AML-193 (cell line): ENCODE data around the gene ZNF521.
"Not testable (repeated sequence)": the region's sequence is repeated elsewhere in the genome, so short reads cannot be mapped to it uniquely, and the experiment has no call there.

Experiments used
- DNase-seq, 2 experiments: peaks; one replicate each; lab custom pipeline; 2025; lab: John Stamatoyannopoulos, UW

The ZNF521 gene

DNA sequence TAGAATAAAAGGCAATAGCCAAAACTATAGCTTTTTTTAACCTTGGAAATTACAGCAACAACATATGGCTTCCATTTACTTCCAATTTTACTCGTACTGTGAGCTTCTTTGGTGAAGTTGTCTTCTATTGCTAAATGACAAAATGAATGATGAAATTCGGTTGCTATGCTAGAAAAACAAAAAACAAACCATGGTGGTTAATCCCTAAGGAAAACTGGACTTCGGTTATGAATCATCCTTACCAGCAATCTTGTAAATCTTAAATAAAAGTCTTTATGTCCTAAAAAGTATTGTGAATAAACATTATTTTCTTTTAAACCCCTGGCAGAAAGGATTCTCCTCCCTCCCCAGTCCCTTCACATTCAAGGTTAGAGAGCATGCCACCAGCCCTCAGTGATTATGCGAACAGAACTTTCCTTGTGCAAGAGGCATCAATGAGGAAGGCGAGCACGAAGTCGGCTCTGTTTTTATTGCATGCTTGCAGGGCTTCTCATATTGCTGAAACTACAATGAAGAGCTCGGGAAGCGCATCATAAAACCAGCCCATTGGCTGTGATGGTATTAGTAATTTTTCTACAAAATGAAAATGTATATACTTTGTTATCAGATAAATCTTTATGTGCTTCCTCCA, 62.9 kb downstream of the ZNF521 start:
- DNase-seq, result no peak

- DNase-seq, result no peak
Observed at GRCh38 chr18:25288340-25288938, 63.5 kb downstream of the ZNF521 start.

- DNase-seq, result no peak
Observed at GRCh38 chr18:25287106-25287505, 64.9 kb downstream of the ZNF521 start.

- DNase-seq, result no peak
Observed at GRCh38 chr18:25284861-25285550, 67.0 kb downstream of the ZNF521 start.

DNA sequence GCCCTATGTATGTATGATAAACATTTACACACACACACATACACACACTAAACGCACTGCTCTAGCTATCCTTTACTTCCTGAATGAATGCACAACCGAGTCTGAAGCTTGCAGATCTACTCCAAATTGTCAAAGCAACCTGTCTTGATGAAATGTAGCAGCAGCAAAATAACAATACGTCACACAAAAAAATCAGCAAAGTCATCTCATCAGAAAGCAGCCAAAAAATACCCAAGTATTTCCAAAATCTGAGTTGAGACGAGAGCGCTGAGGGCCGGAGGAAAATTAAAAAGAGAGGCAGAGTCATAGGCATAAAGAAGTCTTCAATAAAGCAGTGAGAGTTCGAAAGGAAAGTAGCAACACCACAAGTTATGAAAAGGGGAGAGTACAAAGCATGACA, 67.7 kb downstream of the ZNF521 start:
- no peak for DNase-seq

GRCh38 chr18:25283781-25284180, 68.2 kb downstream of the ZNF521 start:
- no peak for DNase-seq

GRCh38 chr18:25282896-25283703, 68.9 kb downstream of the ZNF521 start:
- no peak for DNase-seq

DNA sequence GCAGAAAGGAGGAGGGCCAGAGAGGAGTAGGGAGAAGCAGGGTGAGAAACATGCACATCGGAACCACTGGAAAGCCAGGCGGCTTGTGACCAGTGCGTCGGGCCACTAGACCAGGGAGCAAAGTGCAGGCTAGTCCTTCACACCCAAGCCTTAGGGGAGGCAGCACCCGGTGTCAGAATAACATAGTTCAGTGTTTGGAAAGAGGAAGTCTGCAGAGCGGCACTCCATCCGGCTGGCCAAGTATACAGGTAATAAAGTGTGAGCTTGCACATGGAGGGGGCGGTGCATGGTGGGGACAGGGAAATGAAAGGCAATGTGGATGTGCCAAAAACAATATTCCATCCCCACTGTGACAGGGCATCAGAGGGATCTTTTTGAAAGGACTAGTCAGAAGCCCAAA, 69.7 kb downstream of the ZNF521 start:
- DNase-seq, result no peak

DNA sequence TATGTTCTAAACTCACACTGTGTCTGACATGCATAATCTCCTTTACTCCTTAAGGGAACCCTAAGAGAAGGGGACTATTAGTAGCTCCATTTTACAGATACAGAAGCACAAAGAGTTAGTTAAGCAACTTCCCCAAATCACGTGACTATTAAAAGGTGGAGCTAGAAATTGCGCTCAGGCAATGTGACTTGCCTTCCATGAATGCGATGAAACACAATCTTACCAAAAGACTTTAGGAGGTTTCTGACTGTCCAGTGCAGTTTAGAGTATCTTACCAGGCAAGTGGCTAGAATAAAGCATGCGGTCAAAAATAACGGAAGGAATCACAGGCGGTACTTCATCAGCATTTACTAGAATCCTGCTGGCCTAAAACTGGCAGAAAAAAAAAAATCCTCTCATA, 70.4 kb downstream of the ZNF521 start:
- DNase-seq, result no peak

DNA sequence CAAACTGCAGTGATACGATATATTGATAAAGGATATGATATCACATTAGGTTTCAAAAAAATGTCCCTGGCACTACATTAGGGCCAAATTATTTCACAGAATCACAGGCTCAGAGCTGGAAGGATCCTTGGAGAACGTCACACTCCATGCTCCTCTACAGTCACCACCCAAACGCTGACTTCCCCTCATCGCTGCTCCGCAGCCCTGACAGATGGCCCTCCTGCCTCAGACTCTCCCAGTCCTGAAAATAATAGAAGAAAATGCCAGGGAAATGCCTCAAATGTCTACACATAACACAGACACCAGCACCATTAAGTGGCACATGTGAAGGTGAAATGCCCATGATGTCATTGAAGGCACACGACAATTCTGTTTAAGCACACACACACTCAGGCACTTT, 72.0 kb downstream of the ZNF521 start:
- DNase-seq, result no peak

- DNase-seq, result no peak
Observed at GRCh38 chr18:25279556-25279955, 72.4 kb downstream of the ZNF521 start.

GRCh38 chr18:25279133-25279532, 72.8 kb downstream of the ZNF521 start:
- no peak for DNase-seq

GRCh38 chr18:25278394-25278793, 73.6 kb downstream of the ZNF521 start:
- no peak for DNase-seq

- no peak for DNase-seq
Observed at GRCh38 chr18:25275412-25276001, 76.5 kb downstream of the ZNF521 start.

DNA sequence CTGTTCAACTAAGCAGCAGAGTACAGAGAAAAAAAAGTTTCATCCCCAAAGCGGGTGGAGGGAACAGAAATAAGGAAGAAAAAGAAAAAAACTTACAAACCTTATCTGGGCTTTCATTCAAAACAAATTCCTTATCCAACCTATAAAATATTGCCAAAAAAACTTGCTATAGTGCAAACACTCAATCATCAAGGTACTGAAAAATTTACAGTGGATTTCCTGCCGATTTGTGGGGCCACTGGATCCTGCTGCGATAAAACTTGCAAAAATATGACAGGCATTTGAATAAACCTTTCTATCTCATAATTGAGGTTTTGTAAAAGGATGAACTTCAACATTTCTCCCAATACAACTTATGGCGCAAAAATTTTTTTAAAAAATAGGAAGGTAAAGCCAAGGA, 77.0 kb downstream of the ZNF521 start:
- DNase-seq, result no peak

- not testable (repeated sequence) for DNase-seq
Observed at GRCh38 chr18:25266931-25267527, 84.9 kb downstream of the ZNF521 start.

- DNase-seq, result no peak
Observed at GRCh38 chr18:25262920-25263319, 89.0 kb downstream of the ZNF521 start.

DNA sequence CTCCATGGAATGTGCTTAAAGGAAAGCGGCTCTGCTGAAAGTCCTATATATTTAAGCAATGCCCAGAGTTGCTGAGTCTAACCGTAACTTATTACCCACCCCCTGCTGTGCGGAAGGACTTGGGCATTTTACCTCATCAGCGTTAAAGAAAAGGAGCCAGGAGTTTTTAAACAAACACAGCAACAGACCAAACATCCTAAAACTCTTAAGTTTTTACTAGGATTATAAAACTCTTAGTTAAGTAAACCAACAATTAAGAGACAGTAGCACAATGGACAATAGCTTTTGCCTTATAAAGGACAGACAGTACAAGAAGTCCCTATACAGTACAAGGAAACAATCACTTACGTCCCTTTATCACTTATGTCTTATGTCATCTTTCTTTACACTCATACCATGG, 90.2 kb downstream of the ZNF521 start:
- no peak for DNase-seq

DNA sequence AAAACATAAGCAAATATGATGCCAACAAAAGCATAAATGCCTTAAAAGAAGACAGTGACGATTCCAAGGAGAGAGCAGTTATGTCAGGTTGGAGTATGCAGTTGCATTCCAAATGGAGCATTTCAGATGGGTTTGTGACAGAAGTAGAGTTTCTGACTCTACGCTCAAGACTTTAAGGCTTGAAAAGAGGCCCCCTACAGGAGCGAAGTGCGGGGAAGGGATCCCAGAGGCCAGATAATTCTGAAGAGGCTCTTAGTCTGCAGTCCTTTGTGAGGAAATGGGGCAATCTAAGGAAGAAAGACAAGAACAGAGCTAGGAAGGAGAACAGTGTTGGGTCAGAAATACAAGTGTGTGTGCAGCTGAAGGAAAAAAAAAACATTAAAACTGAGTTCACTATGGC, 95.5 kb downstream of the ZNF521 start:
- no peak for DNase-seq

- no peak for DNase-seq
Observed at GRCh38 chr18:25253779-25254178, 98.2 kb downstream of the ZNF521 start.

GRCh38 chr18:25253136-25253535, 98.8 kb downstream of the ZNF521 start:
- DNase-seq, result no peak

GRCh38 chr18:25251068-25251467, 100.9 kb downstream of the ZNF521 start:
- no peak for DNase-seq
